Smooth muscle cell (in vitro differentiated cells): ENCODE measurements around the gene CCIN. TPM values are rescaled to one million over a fixed set of nuclear protein-coding genes. Genes with fewer than 3 reads are reported as not detected.

Experiments used
- DNase-seq: peaks from one replicate; lab custom pipeline; 2025; ENCODE audit not compliant: unreplicated experiment; lab: John Stamatoyannopoulos, UW
- H2AFZ ChIP-seq: fragments of 200-600 bp; sonication (generic); 2 replicates; pipeline ENCODE4 v1.6.0; 2016; ENCODE audit warnings: antibody characterized with exemption, low read depth, mild to moderate bottlenecking
- H3F3A ChIP-seq: fragments of 200-600 bp; sonication (generic); 2 replicates; pipeline ENCODE4 v1.6.0; 2017; ENCODE audit warnings: antibody characterized with exemption, low read depth
- H3K27ac ChIP-seq: fragments of 200-600 bp; sonication (generic); 2 replicates; pipeline ENCODE4 v1.5.1; 2016; ENCODE audit warnings: low read depth, mild to moderate bottlenecking
- H3K27me3 ChIP-seq: fragments of 200-600 bp; sonication (generic); 2 replicates; pipeline ENCODE4 v1.6.1; 2016; ENCODE audit warnings: low read depth, mild to moderate bottlenecking
- H3K36me3 ChIP-seq: fragments of 200-600 bp; sonication (generic); 2 replicates; pipeline ENCODE4 v1.5.1; 2016; ENCODE audit warnings: low read depth
- H3K4me1 ChIP-seq: fragments of 200-600 bp; sonication (generic); 2 replicates; pipeline ENCODE4 v1.5.1; 2016; ENCODE audit warnings: low read depth
- H3K4me2 ChIP-seq: fragments of 200-600 bp; sonication (generic); 2 replicates; pipeline ENCODE4 v1.6.0; 2016; ENCODE audit warnings: mild to moderate bottlenecking
- H3K4me3 ChIP-seq: fragments of 200-600 bp; sonication (generic); 2 replicates; pipeline ENCODE4 v1.5.1; 2016; ENCODE audit warnings: mild to moderate bottlenecking
- H3K79me2 ChIP-seq: fragments of 200-600 bp; sonication (generic); 2 replicates; pipeline ENCODE4 v1.6.0; 2016; ENCODE audit warnings: low read depth, mild to moderate bottlenecking
- H3K9ac ChIP-seq: fragments of 200-600 bp; sonication (generic); 2 replicates; pipeline ENCODE4 v1.6.0; 2016; ENCODE audit warnings: low read depth
- H3K9me3 ChIP-seq: fragments of 200-600 bp; sonication (generic); replicated peaks from 2 replicates; pipeline ENCODE4 v1.5.1; 2016; ENCODE audit warnings: low read depth
- H4K20me1 ChIP-seq: fragments of 200-600 bp; sonication (generic); 2 replicates; pipeline ENCODE4 v1.6.0; 2016; ENCODE audit warnings: low read depth
- CTCF ChIP-seq: fragments of 200-600 bp; sonication (generic); IDR thresholded peaks from 2 replicates; pipeline ENCODE4 v1.5.1; 2017; ENCODE audit warnings: borderline replicate concordance, mild to moderate bottlenecking, antibody characterized with exemption; ENCODE audit not compliant: insufficient read depth, poor library complexity, severe bottlenecking
- WGBS: methylation state at CpG from one replicate; pipeline ENCODE4 v1.1.7; 2016; ENCODE audit warnings: low lambda C conversion rate; 5-methylcytosine and 5-hydroxymethylcytosine counted together
- polyA plus RNA-seq: library from polyadenylated mRNA; unstranded; fragments of >200 nt; fragmentation: Nextera tagmentation; extraction: Ambion mirVana; gene quantifications from 2 replicates; pipeline ENCODE4 v1.2.1, GENCODE V29; 2016
- total RNA-seq: library from RNA; depleted of rRNA; stranded (reverse); fragments of >200 nt; gene quantifications from 2 replicates; pipeline ENCODE4 v1.2.3, GENCODE V29; 2014

CCIN gene
- total and polyA plus RNA-seq, 2 experiments from 2014 or later = 0.31 to 1.3 TPM

DNA sequence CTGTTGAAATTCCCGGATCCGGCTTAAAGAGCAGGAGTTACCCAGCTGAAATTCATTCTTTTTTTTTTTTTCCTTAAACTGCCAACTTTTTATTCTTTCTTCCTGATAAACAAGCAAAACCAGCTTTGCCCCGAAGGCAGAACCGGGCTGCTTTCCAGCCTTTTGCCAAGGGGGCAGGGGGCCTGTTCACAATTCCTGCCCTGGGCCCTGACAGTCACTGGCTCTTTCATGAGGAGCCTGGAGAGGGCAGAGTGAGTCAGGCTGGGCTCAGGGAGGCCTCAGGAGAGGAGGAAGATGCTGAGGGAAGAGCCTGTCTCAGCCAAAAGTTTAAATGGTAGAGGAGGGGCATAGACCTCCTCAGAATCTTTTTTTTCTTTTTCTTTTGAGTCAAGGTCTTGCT, 27.9 kb upstream of the CCIN start:
- H3K4me1 ChIP-seq = peaks cover 9% of the 10 kb centered on the region
- H3K9me3 ChIP-seq = no peaks in the 10 kb centered on the region
- peaks cover 30% of the 10 kb centered on the region for H3K79me2 ChIP-seq
- H2AFZ ChIP-seq = no peak overlapping the region
- no peak for DNase-seq
- no peaks in the 10 kb centered on the region for H3K36me3 ChIP-seq
- WGBS = 78% methylated on average over 4 of the region's 4 CpGs
- H3K27ac ChIP-seq = no peak overlapping the region
- H3K4me3 ChIP-seq = no peak overlapping the region
- no peaks in the 10 kb centered on the region for H3K27me3 ChIP-seq
- H4K20me1 ChIP-seq = peaks cover 16% of the 10 kb centered on the region
- no peak overlapping the region for H3K9ac ChIP-seq
- no peak overlapping the region for H3K4me2 ChIP-seq
- H3F3A ChIP-seq = peaks cover under 1% of the 10 kb centered on the region
- TF ChIP-seq CTCF = peak; percentile 21

DNA sequence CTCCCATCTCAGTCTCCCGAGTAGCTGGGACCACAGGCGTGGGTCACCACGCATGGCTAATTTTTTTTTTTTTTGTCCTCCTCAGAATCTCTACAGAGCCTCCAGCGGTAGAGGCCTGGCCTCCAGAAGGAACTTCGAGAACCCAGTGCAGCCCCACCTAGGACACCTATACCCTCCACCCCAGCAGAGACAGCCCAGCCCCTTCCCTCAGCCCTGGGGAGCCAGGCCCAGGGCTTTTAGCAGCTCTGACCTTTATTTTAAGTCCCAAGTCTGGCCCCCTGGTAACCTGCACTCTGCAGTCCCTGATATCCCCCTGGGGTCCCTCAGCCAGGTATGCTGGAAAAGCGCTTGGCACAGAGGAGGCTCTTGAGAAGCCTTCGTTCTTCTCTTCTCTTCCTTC, 27.4 kb upstream of the CCIN start:
- no peaks in the 10 kb centered on the region for H3K27me3 ChIP-seq
- peaks cover 13% of the 10 kb centered on the region for H3K4me1 ChIP-seq
- WGBS = 91% methylated on average over 7 of the region's 7 CpGs
- H4K20me1 ChIP-seq = peaks cover 16% of the 10 kb centered on the region
- H3K4me3 ChIP-seq = no peak overlapping the region
- H3K9ac ChIP-seq = no peak overlapping the region
- no peak overlapping the region for H2AFZ ChIP-seq
- H3K9me3 ChIP-seq = no peaks in the 10 kb centered on the region
- H3K27ac ChIP-seq = no peak overlapping the region
- peaks cover 29% of the 10 kb centered on the region for H3K79me2 ChIP-seq
- TF ChIP-seq CTCF = no peak
- H3K36me3 ChIP-seq = no peaks in the 10 kb centered on the region
- H3K4me2 ChIP-seq = no peak overlapping the region
- DNase-seq = no peak
- peaks cover 5% of the 10 kb centered on the region for H3F3A ChIP-seq

- H3K27me3 ChIP-seq = no peaks in the 10 kb centered on the region
- H3F3A ChIP-seq = peaks cover 7% of the 10 kb centered on the region
- no peak for TF ChIP-seq CTCF
- no peak for DNase-seq
- WGBS = 86% methylated on average over 12 of the region's 12 CpGs
- H3K4me2 ChIP-seq = no peak overlapping the region
- peaks cover 21% of the 10 kb centered on the region for H3K79me2 ChIP-seq
- no peak overlapping the region for H2AFZ ChIP-seq
- H3K9me3 ChIP-seq = no peaks in the 10 kb centered on the region
- peaks cover 8% of the 10 kb centered on the region for H3K4me1 ChIP-seq
- H3K36me3 ChIP-seq = no peaks in the 10 kb centered on the region
- H3K27ac ChIP-seq = no peak overlapping the region
- H3K9ac ChIP-seq = no peak overlapping the region
- H3K4me3 ChIP-seq = no peak overlapping the region
- peaks cover 12% of the 10 kb centered on the region for H4K20me1 ChIP-seq
Measured at GRCh38 chr9:36142510-36143244, 26.5 kb upstream of the CCIN start.

DNA sequence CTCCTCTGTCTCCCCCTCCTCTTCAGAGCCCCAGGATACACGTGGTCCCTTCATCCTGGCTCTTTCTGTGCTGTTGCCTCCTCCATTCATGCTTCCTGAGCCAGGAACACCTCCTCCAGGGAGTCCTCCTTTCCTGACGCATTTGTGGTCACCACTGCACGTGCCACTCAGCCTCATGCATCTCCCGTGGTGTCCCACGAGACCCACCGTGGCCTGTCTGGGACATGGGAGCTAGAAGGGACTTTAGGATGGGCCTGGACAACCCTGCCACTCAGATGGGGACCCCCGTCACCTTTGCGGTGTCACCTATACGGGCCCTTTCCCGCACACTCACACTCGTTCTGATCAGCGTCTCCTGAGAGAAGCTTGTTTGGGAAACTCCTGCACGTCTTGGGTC, 25.9 kb upstream of the CCIN start:
- Histone ChIP-seq H3F3A (peaks cover 10% of the 10 kb centered on the region), H3K27ac (no peak overlapping the region), H3K4me3 (no peak overlapping the region), H3K4me2 (no peak overlapping the region), H2AFZ (no peak overlapping the region), H3K9ac (no peak overlapping the region), H3K9me3 (no peaks in the 10 kb centered on the region), H4K20me1 (peaks cover 6% of the 10 kb centered on the region), H3K27me3 (no peaks in the 10 kb centered on the region), H3K79me2 (peaks cover 15% of the 10 kb centered on the region), H3K36me3 (no peaks in the 10 kb centered on the region), H3K4me1 (peaks cover 5% of the 10 kb centered on the region)
- 90% methylated on average over 13 of the region's 13 CpGs for WGBS
- no peak for TF ChIP-seq CTCF
- DNase-seq = no peak
